ENCODE results near the gene LGALS3. TPM values are rescaled to one million over a fixed set of nuclear protein-coding genes. Genes with fewer than 3 reads are reported as not detected.

The LGALS3 gene
- polyA plus RNA-seq, 4 donors = 16.5 to 23.2 (median 22.4) TPM

DNA sequence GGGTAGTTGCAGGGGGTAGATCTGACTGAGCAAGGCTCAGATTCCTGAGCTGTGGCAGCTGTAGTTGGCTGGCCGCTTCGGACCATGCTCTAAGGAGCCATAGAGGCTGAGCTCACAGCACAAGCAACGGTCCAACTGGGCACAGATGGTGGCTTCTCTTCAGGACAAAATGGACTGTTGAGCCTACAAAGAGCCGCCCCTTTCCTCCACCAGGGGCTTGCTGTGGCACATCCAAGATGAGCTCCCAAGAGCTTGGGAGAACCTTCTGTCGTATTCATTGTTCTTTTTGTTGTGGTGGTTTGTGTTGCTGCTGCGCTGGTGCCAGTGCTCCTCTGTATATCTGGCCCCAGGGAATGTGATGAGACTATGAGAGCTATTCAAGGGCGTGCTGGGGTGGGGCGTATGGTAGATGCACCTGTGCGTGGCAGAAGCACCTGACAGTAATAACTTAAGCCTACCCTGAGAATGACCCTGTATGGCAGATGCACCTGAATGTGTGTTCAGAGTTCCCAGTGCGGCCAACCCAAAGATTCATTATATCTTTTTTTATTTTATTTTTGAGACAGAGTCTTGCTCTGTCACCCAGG, 17.8 kb upstream of the LGALS3 start:
- no peak for DNase-seq (ENCODE audit: low read depth in 4 of 4, low spot score in 2 of 4)

GRCh38 chr14:55114720-55115119, 14.3 kb upstream of the LGALS3 start:
- no peak for DNase-seq (ENCODE audit: low read depth in 4 of 4, low spot score in 2 of 4)

- no peak for DNase-seq (ENCODE audit: low read depth in 4 of 4, low spot score in 2 of 4)
Measured at GRCh38 chr14:55115460-55115859, 13.6 kb upstream of the LGALS3 start.

DNA sequence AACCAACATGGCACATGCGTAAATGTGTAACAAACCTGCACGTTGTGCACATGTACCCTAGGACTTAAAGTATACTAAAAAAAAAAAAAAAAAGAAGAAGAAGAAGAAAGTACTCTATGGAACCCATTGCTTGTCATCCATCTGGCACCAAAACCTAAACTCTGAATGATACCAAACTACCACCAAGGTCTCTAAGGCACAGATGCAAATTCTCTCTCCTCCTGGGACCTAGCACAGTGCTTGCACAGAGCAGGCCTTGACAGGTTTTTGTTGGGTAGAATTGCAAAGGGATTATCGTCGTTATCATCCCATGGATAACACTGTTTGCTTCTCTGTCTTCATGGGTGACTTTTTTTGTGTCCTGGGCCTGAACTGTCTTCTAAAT, 13.2 kb upstream of the LGALS3 start:
- no peak for DNase-seq (ENCODE audit: low read depth in 4 of 4, low spot score in 2 of 4)

- DNase-seq (ENCODE audit: low read depth in 4 of 4, low spot score in 2 of 4) = no peak
Measured at GRCh38 chr14:55116246-55117030, 12.6 kb upstream of the LGALS3 start.

DNA sequence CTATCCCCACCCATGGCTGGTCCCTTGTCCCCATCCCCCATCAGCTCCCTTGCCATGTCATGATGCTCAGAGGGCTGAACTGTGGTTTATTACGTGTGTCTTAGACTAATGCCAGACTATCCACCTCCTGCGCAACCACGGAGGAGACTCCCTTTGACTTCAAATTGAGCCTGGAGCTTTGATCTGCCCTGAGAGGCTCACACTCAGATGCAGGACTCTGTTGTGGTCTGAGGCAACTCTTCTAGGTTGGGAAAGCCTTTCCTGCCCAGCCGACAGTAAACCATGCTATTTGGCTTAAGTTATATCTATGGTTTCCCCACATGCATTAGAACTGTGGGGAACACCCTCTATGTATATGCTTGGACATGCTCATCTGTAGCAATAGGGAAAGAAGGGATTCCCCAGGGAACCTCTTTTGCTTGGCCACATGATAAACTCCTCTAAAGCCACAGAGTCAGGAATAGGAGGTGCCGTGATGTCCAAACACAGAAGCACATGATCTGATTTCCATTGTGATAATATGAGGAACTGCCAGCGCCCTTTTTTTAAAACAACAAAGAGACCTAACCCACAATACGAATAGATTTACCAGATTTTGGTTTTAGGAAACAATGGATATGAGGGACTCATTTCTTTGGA, 11.1 kb upstream of the LGALS3 start:
- DNase-seq (ENCODE audit: low read depth in 4 of 4, low spot score in 2 of 4) = no peak

DNA sequence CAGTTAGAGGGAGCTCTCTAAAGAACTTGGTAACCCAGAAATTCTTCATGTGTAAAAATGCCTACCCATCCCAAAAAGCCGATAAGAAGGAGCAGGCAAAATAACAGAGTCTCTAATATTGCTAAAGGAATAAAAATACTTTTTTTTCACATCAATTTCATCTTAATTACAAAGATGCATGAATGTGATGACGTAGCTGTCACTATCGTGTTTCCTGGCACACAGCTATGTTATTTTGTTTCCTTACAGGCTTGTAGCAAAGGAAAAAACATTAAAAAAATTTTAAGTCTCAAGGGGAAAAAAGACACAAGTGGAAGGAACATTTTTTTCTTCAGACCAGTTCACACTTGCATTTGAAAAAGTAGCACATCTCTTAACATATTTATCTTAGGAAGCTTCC, 10.3 kb upstream of the LGALS3 start:
- DNase-seq (ENCODE audit: low read depth in 4 of 4, low spot score in 2 of 4) = no peak

DNA sequence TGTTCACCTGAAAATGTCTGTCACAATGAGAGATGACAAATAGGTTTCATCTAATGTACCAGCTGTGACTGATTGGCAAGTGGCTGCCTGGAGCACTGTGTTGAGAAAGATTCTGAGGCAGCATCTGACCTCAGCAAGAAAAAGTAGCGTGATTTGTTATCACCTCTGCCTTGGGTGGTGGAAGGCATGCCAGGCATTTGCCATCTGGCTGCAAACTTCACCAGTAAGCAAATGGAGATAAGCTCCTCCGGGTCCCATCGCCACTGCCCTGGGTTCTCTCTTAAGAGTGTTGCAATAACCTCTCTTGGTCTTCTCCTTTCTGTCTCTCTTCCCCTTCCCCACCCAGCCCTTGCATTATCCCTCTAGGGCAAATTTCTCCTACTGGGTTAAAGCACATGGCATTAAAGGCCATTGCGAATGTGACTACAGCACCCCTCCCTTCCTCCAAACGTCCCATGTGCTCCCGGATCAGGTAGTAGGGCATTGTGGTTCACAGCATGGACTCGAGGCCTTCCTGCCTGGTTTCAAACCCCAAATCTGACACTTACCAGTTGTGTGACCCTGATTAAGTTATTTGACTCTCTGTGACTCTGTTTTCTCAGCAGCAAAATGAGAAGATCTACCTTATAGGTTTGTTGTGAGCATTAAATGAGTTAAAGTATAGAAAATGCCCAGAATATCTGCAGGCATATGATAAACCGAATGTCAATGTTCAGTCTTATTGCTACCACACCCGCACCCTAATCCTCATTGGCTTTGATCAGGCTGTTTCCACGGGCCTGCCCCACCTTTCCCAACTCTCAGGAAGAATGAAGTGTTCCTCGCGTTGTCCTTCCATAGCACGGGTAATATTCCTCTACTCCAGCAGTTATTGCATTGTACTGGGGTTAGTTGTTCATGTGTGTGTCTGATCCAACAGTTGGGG, 8.2 kb upstream of the LGALS3 start:
- DNase-seq (ENCODE audit: low read depth in 4 of 4, low spot score in 2 of 4) = no peak

GRCh38 chr14:55121628-55122439, 7.2 kb upstream of the LGALS3 start:
- no peak for DNase-seq (ENCODE audit: low read depth in 4 of 4, low spot score in 2 of 4)

- no peak for DNase-seq (ENCODE audit: low read depth in 4 of 4, low spot score in 2 of 4)
Measured at GRCh38 chr14:55122440-55122986, 6.5 kb upstream of the LGALS3 start.

GRCh38 chr14:55123101-55123500, 6.0 kb upstream of the LGALS3 start:
- DNase-seq (ENCODE audit: low read depth in 4 of 4, low spot score in 2 of 4) = no peak

GRCh38 chr14:55123852-55124639, 5.0 kb upstream of the LGALS3 start:
- no peak for DNase-seq (ENCODE audit: low read depth in 4 of 4, low spot score in 2 of 4)

GRCh38 chr14:55124774-55125386, 4.2 kb upstream of the LGALS3 start:
- no peak for DNase-seq (ENCODE audit: low read depth in 4 of 4, low spot score in 2 of 4)

- DNase-seq (ENCODE audit: low read depth in 4 of 4, low spot score in 2 of 4) = no peak
Measured at GRCh38 chr14:55125403-55125802, 3.6 kb upstream of the LGALS3 start.

- DNase-seq (ENCODE audit: low read depth in 4 of 4, low spot score in 2 of 4) = no peak
Measured at GRCh38 chr14:55126034-55126433, 3.0 kb upstream of the LGALS3 start.

DNA sequence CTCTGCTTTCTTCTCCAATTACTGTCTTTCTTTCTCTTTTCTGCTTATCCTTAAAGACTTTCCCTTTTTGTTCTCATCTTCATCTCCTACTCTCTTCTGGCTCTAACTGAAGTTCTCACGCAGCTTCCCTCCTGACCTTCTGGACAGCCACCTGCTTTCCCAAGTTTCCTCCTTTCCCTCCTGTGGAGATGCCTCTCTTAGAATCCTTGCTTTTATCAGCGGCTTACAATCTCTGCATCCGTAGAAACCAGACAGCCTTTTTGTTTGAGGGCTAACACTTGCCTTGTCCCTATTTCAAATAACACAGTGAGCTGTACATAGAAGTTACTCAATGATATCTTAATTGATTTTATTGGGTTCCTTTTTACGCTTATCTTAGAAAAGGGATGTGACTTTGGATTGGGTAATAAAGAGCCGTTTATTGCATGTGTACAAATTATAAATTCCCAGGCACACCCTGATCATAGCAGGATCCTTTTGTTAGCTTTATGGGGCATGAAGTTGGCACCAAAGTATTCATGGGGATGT, 2.1 kb upstream of the LGALS3 start:
- DNase-seq (ENCODE audit: low read depth in 4 of 4, low spot score in 2 of 4) = no peak

GRCh38 chr14:55127460-55127951, 1.5 kb upstream of the LGALS3 start:
- DNase-seq (ENCODE audit: low read depth in 4 of 4, low spot score in 2 of 4) = no peak
